Heart right ventricle (tissue), 16 donors: ENCODE measurements around the gene HLF. TPM values are rescaled to one million over a fixed set of nuclear protein-coding genes. Genes with fewer than 3 reads are reported as not detected.

Experiments
- ATAC-seq, 8 donors: fragments of 200-7000 bp; cut with Tn5 transposase; one replicate each; pipeline ENCODE4 v1.9.1; 2020; ENCODE audit warnings: mild to moderate bottlenecking in 8 of 8, moderate library complexity in 8 of 8, moderate number of reproducible peaks in 1 of 8
- DNase-seq, 2 donors: peaks; one replicate each; pipeline ENCODE4 v3.0.0-alpha.2; 2020
- H3K27ac ChIP-seq, 10 donors: fragments of 200-600 bp; sonication (generic) in 2 of 10; one replicate each; pipeline versions ENCODE4 v1.5.0 to v1.8.0; 2020 to 2022; ENCODE audit warnings: mild to moderate bottlenecking in 3 of 10
- H3K27me3 ChIP-seq, 7 donors: fragments of 200-600 bp; one replicate each; pipeline ENCODE4 v1.8.0; 2021 to 2022; ENCODE audit warnings: mild to moderate bottlenecking in 2 of 7
- H3K36me3 ChIP-seq, 9 donors: fragments of 200-600 bp; sonication (generic) in 1 of 9; one replicate each; pipeline versions ENCODE4 v1.5.0 to v1.8.0; 2020 to 2022; ENCODE audit warnings: mild to moderate bottlenecking in 2 of 9
- H3K4me1 ChIP-seq, 9 donors: fragments of 200-600 bp; sonication (generic) in 1 of 9; one replicate each; pipeline versions ENCODE4 v1.5.0 to v1.8.0; 2020 to 2022; ENCODE audit warnings: mild to moderate bottlenecking in 4 of 9
- H3K4me3 ChIP-seq, 10 donors: fragments of 200-600 bp; sonication (generic) in 2 of 10; one replicate each; pipeline versions ENCODE4 v1.5.0 to v1.8.0; 2020 to 2022; ENCODE audit warnings: mild to moderate bottlenecking in 7 of 10, moderate library complexity in 2 of 10
- H3K9me3 ChIP-seq, 11 donors: fragments of 200-600 bp in 10 of 11; sonication (generic) in 2 of 11; one replicate each; pipeline versions ENCODE4 v1.5.0 to v1.8.0; 2013 to 2022; ENCODE audit warnings: mild to moderate bottlenecking in 2 of 11, control low read depth in 1 of 11, moderate library complexity in 1 of 11
- WGBS, 2 donors: extraction: QIAGEN DNeasy Blood & Tissue Kit; methylation state at CpG; one replicate each; pipeline ENCODE4 v1.1.7; 2013; ENCODE audit warnings: inconsistent platforms in 1 of 2; 5-methylcytosine and 5-hydroxymethylcytosine counted together
- intact Hi-C, 10 donors: fragments of 100-400 bp; cut with DNase I; formaldehyde crosslinking; loops; one replicate each; pipeline versions ENCODE4 v1.11.1 to v1.14.2; 2022
- polyA plus RNA-seq, 2 donors: library from polyadenylated mRNA; stranded (reverse); fragments of 200-250 nt; gene quantifications; one replicate each; pipeline ENCODE4 v1.2.3, GENCODE V29; 2013
- total RNA-seq, 10 donors: library from RNA; stranded (reverse); fragmentation: NEBNext Ultra II Directional in 3 of 10; extraction: Animal tissue kit (Norgen Biotek cat#: 25700) in 3 of 10; gene quantifications; one replicate each; pipeline versions ENCODE4 v1.2.1 to v1.2.4, GENCODE V29; 2021 to 2023
- TF ChIP-seq, protein P1 (sequence below), 9 donors: fragments of 200-600 bp; sonication (generic) in 2 of 9; IDR thresholded peaks; one replicate each; pipeline versions ENCODE4 v1.5.0 to v1.8.0; 2021 to 2022; ENCODE audit warnings: antibody characterized with exemption in 9 of 9, mild to moderate bottlenecking in 5 of 9, moderate library complexity in 1 of 9
- donor health status: Arrhythmogenic right ventricular cardiomyopathy.
- donor health status: ischemic (EF 13 %, LVEDD 7.1; RV severe dilation, severe dysfunction).
- donor health status: healthy with polysubstance abuse.
- donor health status: DM: no; HTN: yes; CAD: no.
- donor health status: DM: no; HTN: no; CAD: no.
- donor health status: ischemic (EF 25% LVEDD 6.9; RV normal size, moderate dysfunction).
- donor health status: ischemic (EF 25% LVEDD 5.7; RV mildly dilated, moderate dysfunction).
- donor health status: healthy.
- donor health status: DM: yes; HTN: yes; CAD: no.
- donor health status: Ischemic cardiomyopathy.
- donor health status: ischemic (EF 35%, LVEDD 5.7; RV mildly dilated, moderate dysfunction).
- donor health status: nonischemic (EF 11% LVEDD 7.7; RV severe dilation, severe dysfunction).
- donor health status: DM: yes; HTN: yes; CAD: no.
- donor health status: PGD.
- donor health status: ischemic (EF 29% LVEDD 5.4; RV normal size, mild dysfunction).
- donor health status: nonischemic (EF 23%, LVEDD 6.1; RV moderate dilation, normal function).

The HLF gene
- total and polyA plus RNA-seq, 12 donors, result 4.1 to 42.5 (median 30.1) TPM

DNA sequence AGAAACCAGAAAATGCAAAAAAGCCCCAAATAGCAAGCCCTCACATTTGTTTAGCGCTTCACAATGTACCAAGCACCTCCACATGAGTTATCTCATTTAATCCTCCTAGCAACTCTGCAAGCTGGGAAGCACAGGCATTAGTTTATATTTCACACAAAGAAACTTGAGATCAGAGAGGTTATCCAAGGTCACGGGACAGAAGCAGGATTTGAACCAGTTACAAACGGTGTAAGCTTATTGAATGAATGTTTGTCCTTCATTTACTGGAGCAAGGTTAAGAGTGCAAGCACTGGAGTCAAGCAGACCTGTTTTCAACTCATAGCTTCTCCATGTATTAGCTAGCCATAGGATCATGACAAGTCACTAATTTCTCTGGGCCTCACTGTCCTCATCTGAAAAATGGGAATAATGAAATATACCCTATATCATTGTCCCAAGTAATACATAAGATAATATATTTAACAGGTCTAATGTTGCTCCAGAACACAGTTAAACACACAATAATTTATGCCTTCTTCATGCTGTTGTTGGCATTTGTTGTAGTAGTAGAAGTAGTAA is 6.1 kb upstream of the HLF start:
- H3K4me1 ChIP-seq, result peaks cover 2 to 5% (median 4%) of the 10 kb centered on the region in 9 donors
- peaks cover 0 to 33% (median 11%) of the 10 kb centered on the region in 7 donors for H3K27me3 ChIP-seq
- no peak overlapping the region for H3K27ac ChIP-seq
- TF ChIP-seq, protein P1, sequence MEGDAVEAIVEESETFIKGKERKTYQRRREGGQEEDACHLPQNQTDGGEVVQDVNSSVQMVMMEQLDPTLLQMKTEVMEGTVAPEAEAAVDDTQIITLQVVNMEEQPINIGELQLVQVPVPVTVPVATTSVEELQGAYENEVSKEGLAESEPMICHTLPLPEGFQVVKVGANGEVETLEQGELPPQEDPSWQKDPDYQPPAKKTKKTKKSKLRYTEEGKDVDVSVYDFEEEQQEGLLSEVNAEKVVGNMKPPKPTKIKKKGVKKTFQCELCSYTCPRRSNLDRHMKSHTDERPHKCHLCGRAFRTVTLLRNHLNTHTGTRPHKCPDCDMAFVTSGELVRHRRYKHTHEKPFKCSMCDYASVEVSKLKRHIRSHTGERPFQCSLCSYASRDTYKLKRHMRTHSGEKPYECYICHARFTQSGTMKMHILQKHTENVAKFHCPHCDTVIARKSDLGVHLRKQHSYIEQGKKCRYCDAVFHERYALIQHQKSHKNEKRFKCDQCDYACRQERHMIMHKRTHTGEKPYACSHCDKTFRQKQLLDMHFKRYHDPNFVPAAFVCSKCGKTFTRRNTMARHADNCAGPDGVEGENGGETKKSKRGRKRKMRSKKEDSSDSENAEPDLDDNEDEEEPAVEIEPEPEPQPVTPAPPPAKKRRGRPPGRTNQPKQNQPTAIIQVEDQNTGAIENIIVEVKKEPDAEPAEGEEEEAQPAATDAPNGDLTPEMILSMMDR (IDR thresholded peaks at IDR 0.05), result no peak
- peaks cover 0 to 7% (median 0%) of the 10 kb centered on the region in 11 donors for H3K9me3 ChIP-seq
- DNase-seq (no peak), ATAC-seq (no peak)
- 80 to 84% methylated on average over 3 of the region's 3 CpGs for WGBS, 2 donors
- no peaks in the 10 kb centered on the region for H3K36me3 ChIP-seq
- intact Hi-C loops, result loop anchor here in 1 of 10 donors (10.0 kb wide), 1 partner anchor 86 kb away; no protein-coding TSS in a partner anchor
- H3K4me3 ChIP-seq, result no peak overlapping the region

DNA sequence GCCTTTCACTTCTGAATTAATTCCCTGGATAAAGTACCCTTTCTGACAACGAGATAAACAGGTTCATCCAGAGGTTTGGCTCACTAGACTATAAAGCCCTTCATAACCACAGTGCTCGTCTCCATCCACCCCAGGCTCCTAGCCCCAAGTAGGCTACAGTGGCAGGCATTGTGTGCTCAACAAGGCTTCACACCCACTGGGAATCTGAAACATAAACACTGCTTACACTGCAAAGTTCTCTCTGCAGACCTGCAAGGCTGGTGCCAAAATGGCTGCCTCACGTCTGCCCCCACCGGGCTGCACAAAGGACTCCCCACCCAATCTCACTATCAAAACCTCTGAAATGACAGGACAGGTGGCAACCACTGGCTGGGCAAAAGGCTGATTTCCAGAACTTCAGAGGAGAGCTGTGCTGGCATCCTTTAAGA is 5.1 kb upstream of the HLF start:
- WGBS, 2 donors, result 53 to 62% methylated on average over 4 of the region's 4 CpGs
- intact Hi-C loops, result loop anchor here in 1 of 10 donors (10.0 kb wide), 1 partner anchor 85 kb away; no protein-coding TSS in a partner anchor
- DNase-seq, result no peak

GRCh38 chr17:55261311-55261710 is 3.4 kb upstream of the HLF start:
- H3K36me3 ChIP-seq, result no peaks in the 10 kb centered on the region
- WGBS, 2 donors, result 92 to 94% methylated on average over 2 of the region's 2 CpGs
- peaks cover 4 to 23% (median 15%) of the 10 kb centered on the region in 9 donors for H3K4me1 ChIP-seq
- DNase-seq (no peak), ATAC-seq (no peak)
- H3K27ac ChIP-seq, result no peak overlapping the region
- no peak overlapping the region for H3K4me3 ChIP-seq
- intact Hi-C loops, result no loop called here
- H3K27me3 ChIP-seq, result peaks cover 0 to 59% (median 11%) of the 10 kb centered on the region in 7 donors
- H3K9me3 ChIP-seq, result peaks cover 0 to 7% (median 0%) of the 10 kb centered on the region in 11 donors
- TF ChIP-seq, protein P1 (IDR thresholded peaks at IDR 0.05), result no peak

More for the DNA sequence above, 5.1 kb upstream of the HLF start:
- Histone ChIP-seq H3K27ac (no peak overlapping the region), H3K9me3 (peaks cover 0 to 7% (median 0%) of the 10 kb centered on the region in 11 donors), H3K4me1 (peaks cover 4 to 14% (median 13%) of the 10 kb centered on the region in 9 donors), H3K4me3 (no peak overlapping the region), H3K27me3 (peaks cover 0 to 43% (median 11%) of the 10 kb centered on the region in 7 donors), H3K36me3 (no peaks in the 10 kb centered on the region)
- no peak for ATAC-seq
- TF ChIP-seq, protein P1 (IDR thresholded peaks at IDR 0.05), result no peak

DNA sequence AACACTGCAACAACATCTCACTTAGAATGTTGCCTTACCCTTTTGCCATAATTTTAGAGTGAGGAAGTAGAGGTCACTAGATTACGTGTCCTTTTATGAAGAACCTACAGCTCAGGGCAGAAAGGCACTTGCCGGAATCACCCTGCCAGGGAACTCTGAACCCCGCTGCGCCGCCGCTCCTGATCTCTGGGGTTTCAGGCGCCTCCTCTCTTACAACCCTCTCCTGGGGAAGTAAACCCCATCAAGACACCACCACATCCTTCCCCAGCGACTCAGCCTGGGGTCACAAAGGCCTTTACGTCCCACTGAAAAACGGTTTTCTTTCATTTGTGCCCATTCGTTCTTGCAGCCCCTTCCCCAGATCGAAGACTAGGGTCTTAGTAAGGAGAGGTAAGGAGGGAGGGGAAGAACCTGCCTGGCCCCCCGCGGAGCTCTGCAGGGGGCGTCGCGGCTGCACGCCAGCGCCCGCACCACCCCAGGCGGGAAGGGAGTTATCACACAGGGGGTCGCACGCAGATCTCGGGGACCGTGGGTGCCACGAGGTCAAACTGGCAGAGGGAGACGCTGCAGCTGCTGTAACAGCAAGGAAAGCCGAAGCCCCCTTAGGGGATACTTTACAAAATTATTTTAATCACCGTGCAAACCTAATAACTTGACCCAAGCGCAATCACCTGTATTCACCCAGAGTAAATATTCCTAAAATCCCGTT is 1.0 kb upstream of the HLF start:
- TF ChIP-seq, protein P1 (IDR thresholded peaks at IDR 0.05), result no peak
- intact Hi-C loops, result loop anchor here in 5 of 10 donors (1.0 to 2.0 kb wide), 4 partner anchors 25 to 33 kb away; no protein-coding TSS in a partner anchor
- 7 to 8% methylated on average over 31 of the region's 31 CpGs for WGBS, 2 donors

More for the DNA sequence above, 1.0 kb upstream of the HLF start:
- peaks cover 0 to 7% (median 0%) of the 10 kb centered on the region in 11 donors for H3K9me3 ChIP-seq
- ATAC-seq (no peak), DNase-seq (no peak)
- peak overlapping the region in 9 of 10 donors; percentile 42 to 78 (median 65) for H3K4me3 ChIP-seq
- no peak overlapping the region for H3K27ac ChIP-seq
- H3K27me3 ChIP-seq, result peaks cover 0 to 78% (median 9%) of the 10 kb centered on the region in 7 donors
- peaks cover 4 to 47% (median 32%) of the 10 kb centered on the region in 9 donors for H3K4me1 ChIP-seq
- H3K36me3 ChIP-seq, result peaks cover 0 to 3% (median 0%) of the 10 kb centered on the region in 9 donors
